GM12878 (cell line): ENCODE measurements around the gene REM2. TPM values are rescaled to one million over a fixed set of nuclear protein-coding genes. Genes with fewer than 3 reads are reported as not detected.

Experiments
- ATF2 ChIP-seq: IDR thresholded peaks from 2 replicates; pipeline ENCODE4 v1.6.1; 2012; ENCODE audit warnings: low read length, inconsistent platforms
- BACH1 ChIP-seq: fragments of 450-650 bp; IDR thresholded peaks from 2 replicates; pipeline ENCODE4 v1.6.1; 2017; ENCODE audit warnings: mild to moderate bottlenecking, borderline replicate concordance
- CBX3 ChIP-seq: fragments of 200-600 bp; sonication (generic); IDR thresholded peaks from 2 replicates; pipeline ENCODE4 v1.6.1; 2016; ENCODE audit warnings: low read depth, borderline replicate concordance
- CBX5 ChIP-seq: sonication (generic); IDR thresholded peaks from 2 replicates; pipeline ENCODE4 v1.6.1; 2016; ENCODE audit warnings: low read depth, moderate library complexity, mild to moderate bottlenecking, inconsistent platforms
- CHD4 ChIP-seq: fragments of 200-600 bp; sonication (generic); IDR thresholded peaks from 2 replicates; pipeline ENCODE4 v1.6.1; 2016; ENCODE audit warnings: mild to moderate bottlenecking
- CREM ChIP-seq: IDR thresholded peaks from 2 replicates; pipeline ENCODE4 v1.6.1; 2014; ENCODE audit warnings: antibody characterized with exemption, low read depth
- DPF2 ChIP-seq: fragments of 450-650 bp; IDR thresholded peaks from 2 replicates; pipeline ENCODE4 v1.6.1; 2017; ENCODE audit warnings: mild to moderate bottlenecking
- ETV6 ChIP-seq, 2 experiments: fragments of 450-650 bp in 1 of 2; IDR thresholded peaks in 1 of 2; conservative IDR thresholded peaks in 1 of 2; 2 replicates each; pipeline ENCODE4 v1.6.1; 2014; ENCODE audit warnings: antibody characterized with exemption in 1 of 2, borderline replicate concordance in 1 of 2, low read depth in 1 of 2, mild to moderate bottlenecking in 1 of 2, moderate library complexity in 1 of 2
- EZH2 ChIP-seq: IDR thresholded peaks from 2 replicates; pipeline ENCODE4 v1.6.1; 2012; ENCODE audit warnings: low read depth, mild to moderate bottlenecking, control low read depth, inconsistent platforms, low read length, borderline replicate concordance; ENCODE audit not compliant: control insufficient read depth
- MEF2B ChIP-seq: fragments of 450-650 bp; IDR thresholded peaks from 2 replicates; pipeline ENCODE4 v1.6.1; 2018; ENCODE audit warnings: mild to moderate bottlenecking, moderate library complexity; ENCODE audit not compliant: partially characterized antibody, poor library complexity, severe bottlenecking
- MLLT1 ChIP-seq: fragments of 450-650 bp; IDR thresholded peaks from 2 replicates; pipeline ENCODE4 v1.6.1; 2016; ENCODE audit warnings: mild to moderate bottlenecking
- MYB ChIP-seq: fragments of 150-350 bp; IDR thresholded peaks from 2 replicates; pipeline ENCODE4 v1.6.1; 2014; ENCODE audit warnings: mild to moderate bottlenecking, low read depth, low read length, borderline replicate concordance
- NFXL1 ChIP-seq: fragments of 450-650 bp; IDR thresholded peaks from 2 replicates; pipeline ENCODE4 v1.6.1; 2017; ENCODE audit warnings: antibody characterized with exemption, mild to moderate bottlenecking, borderline replicate concordance
- RELB ChIP-seq: fragments of 450-650 bp; IDR thresholded peaks from 2 replicates; pipeline ENCODE4 v1.6.1; 2017; ENCODE audit warnings: low read depth, mild to moderate bottlenecking, moderate library complexity
- RFX5 ChIP-seq: IDR thresholded peaks from 2 replicates; pipeline ENCODE4 v1.6.1; 2011; ENCODE audit warnings: low read depth, low read length, improper control_type of control experiment
- SMAD5 ChIP-seq: IDR thresholded peaks from 2 replicates; pipeline ENCODE4 v1.6.1; 2016; ENCODE audit warnings: antibody characterized with exemption, low read depth
- SP1 ChIP-seq: IDR thresholded peaks from one replicate; pipeline ENCODE4 v1.6.1; 2011; ENCODE audit warnings: low read depth, low read length
- SRF ChIP-seq, 2 experiments: IDR thresholded peaks; 2 replicates each; pipeline ENCODE4 v1.6.1; 2011; ENCODE audit warnings: low read depth in 2 of 2, low read length in 2 of 2, mild to moderate bottlenecking in 1 of 2, moderate library complexity in 1 of 2
- TCF3 ChIP-seq: IDR thresholded peaks from 2 replicates; pipeline ENCODE4 v1.6.1; 2012; ENCODE audit warnings: low read depth, mild to moderate bottlenecking, low read length, borderline replicate concordance; ENCODE audit not compliant: insufficient read depth
- ZNF384 ChIP-seq: IDR thresholded peaks from 2 replicates; pipeline ENCODE4 v1.6.1; 2012; ENCODE audit warnings: low read depth, mild to moderate bottlenecking, low read length, improper control_type of control experiment, borderline replicate concordance
- polyA plus RNA-seq, 11 experiments: library from polyadenylated mRNA; depleted of rRNA in 4 of 11; unstranded in 6 of 11; stranded (reverse) in 5 of 11; fragments of >200 nt; fragmentation: Nextera tagmentation in 4 of 11; fragmentation: Illumina TruSeq in 1 of 11; extraction: Ambion mirVana in 4 of 11; extraction: Trizol in 1 of 11; gene quantifications; 1 replicate in 1 of 11; 2 replicates in 10 of 11; pipeline versions ENCODE4 v1.2.1 to v1.2.3, GENCODE V29; 2011 to 2016; ENCODE audit warnings: inconsistent platforms in 2 of 11, missing spikeins in 2 of 11, low read depth in 1 of 11
- total RNA-seq, 4 experiments: library from RNA; depleted of rRNA in 3 of 4; stranded (reverse); fragments of >200 nt in 3 of 4; fragmentation: Illumina TruSeq in 1 of 4; extraction: Trizol in 1 of 4; gene quantifications; 2 replicates each; pipeline versions ENCODE4 v1.2.1 to v1.2.3, GENCODE V29; 2013 to 2021
- TF ChIP-seq, protein P1 (sequence below): fragments of 450-650 bp; formaldehyde crosslinking; IDR thresholded peaks from 2 replicates; pipeline ENCODE4 v1.4.0; 2022; ENCODE audit warnings: mild to moderate bottlenecking, moderate library complexity

Gene REM2
- total and polyA plus RNA-seq, 10 of the 15 experiments (the other 5 are each of a cell fraction or from before 2014, with no cell fraction given): 0.27 to 1.5 (median 0.83) TPM

- TF ChIP-seq RELB (peak; percentile 74; the same call in 1 of the 2 replicates), ZNF384 (no peak), CHD4 (no peak), DPF2 (peak; percentile 75), CBX3 (no peak), MYB (no peak), CBX5 (no peak), RFX5 (no peak), EZH2 (no peak), ATF2 (no peak), MEF2B (no peak), SRF (IDR thresholded peaks at IDR 0.05; ENCODE audit: low read depth in 2 of 2, low read length in 2 of 2) (no peak), CREM (no peak), SP1 (no peak), BACH1 (no peak), TCF3 (no peak), SMAD5 (no peak), MLLT1 (no peak), ETV6 (conservative IDR thresholded peaks at IDR 0.05 in 1 of 2, IDR thresholded peaks at IDR 0.05 in 1 of 2; ENCODE audit: borderline replicate concordance in 1 of 2, low read depth in 1 of 2) (no peak), NFXL1 (no peak)
- TF ChIP-seq, protein P1, sequence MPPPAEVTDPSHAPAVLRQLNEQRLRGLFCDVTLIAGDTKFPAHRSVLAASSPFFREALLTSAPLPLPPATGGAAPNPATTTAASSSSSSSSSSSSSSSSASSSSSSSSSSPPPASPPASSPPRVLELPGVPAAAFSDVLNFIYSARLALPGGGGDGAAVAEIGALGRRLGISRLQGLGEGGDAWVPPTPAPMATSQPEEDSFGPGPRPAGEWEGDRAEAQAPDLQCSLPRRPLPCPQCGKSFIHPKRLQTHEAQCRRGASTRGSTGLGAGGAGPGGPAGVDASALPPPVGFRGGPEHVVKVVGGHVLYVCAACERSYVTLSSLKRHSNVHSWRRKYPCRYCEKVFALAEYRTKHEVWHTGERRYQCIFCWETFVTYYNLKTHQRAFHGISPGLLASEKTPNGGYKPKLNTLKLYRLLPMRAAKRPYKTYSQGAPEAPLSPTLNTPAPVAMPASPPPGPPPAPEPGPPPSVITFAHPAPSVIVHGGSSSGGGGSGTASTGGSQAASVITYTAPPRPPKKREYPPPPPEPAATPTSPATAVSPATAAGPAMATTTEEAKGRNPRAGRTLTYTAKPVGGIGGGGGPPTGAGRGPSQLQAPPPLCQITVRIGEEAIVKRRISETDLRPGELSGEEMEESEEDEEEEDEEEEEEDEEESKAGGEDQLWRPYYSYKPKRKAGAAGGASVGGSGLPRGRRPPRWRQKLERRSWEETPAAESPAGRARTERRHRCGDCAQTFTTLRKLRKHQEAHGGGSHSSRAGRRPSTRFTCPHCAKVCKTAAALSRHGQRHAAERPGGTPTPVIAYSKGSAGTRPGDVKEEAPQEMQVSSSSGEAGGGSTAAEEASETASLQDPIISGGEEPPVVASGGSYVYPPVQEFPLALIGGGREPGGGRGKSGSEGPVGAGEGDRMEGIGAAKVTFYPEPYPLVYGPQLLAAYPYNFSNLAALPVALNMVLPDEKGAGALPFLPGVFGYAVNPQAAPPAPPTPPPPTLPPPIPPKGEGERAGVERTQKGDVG (CRISPR knock-in tag): no peak
Observed at GRCh38 chr14:22872033-22872832, 10.8 kb upstream of the REM2 start (continued).
